ENCODE data around the gene EMID1.

Gene EMID1

DNA sequence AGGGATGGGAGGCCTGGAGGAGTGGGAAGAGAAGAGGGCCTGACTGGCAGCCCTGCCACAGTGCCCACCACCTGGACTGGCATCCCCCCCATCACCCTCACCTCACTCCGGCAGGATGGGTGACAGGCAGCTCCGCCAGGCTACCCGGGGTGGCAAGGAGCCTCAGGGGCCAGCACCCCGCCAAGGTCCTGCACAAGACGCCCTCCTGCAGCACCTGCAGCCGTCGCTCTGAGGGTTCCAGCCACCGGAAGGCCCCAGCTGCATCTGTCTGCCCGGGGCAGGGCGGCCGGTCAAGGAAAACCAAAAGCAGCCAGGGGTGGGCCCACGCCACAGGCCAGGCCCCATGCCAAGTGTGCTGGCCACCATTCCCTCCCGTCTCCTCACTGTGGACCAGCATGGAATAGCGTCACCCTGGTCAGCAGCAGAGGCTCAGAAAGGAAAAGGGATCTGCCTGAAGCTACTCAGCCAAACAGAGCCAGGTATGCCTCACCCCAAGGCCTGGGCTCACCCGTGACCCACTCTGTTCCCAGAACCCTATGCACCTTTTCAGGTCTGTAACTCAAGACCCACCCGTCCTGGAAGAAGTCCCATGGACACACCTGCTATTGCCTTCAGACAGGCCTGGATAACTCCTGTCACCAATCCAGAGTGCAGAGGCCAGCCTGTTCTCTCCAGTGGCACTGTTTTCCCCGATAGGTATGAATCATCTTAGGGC, 55.1 kb downstream of the EMID1 start:
- no peak for DNase-seq (ENCODE audit: low read depth)

DNA sequence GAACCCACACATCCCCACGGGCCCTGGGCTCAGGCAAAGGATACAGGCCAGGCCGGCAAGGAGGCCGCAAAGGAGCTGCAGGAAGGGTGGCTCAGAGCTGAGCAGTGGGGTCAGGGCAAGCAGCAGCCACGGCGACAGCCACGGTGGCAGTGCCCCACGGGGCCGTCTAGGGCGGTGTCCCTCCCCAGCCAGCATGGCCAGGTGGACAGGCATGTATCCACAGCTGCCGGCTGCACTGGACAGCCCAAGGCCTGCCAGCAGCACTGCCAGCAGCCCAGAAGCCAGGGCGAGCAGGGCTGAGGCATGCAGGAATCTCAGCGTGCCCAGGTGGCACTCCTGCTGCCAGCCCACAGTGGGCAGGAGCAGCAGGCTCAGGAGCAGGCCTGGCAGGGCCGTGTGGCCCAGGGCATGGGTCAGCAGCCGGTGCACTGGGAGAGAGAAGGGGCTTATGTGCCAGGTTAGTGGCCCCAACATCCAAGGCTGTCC, 58.1 kb downstream of the EMID1 start:
- no peak for DNase-seq (ENCODE audit: low read depth)

DNA sequence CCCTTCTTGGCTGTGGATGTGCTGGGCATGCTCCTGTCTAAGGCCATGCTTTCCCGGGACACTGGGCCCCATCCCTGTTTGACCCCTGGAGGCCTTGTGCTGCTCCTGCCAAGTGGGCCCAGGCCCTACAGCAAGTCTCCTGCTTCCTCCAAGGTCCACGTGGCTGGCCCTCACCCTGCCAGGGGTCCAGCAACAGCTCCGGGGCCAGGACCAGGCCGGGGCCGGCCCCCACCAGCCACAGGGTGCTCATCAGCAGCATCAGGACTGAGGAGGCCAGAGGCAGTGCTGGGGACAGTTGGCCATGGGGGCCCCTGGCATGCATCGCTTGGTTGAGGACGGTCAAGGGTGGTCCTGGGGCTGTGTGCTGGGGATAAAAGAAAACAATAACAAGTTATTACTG, 59.6 kb downstream of the EMID1 start:
- no peak for DNase-seq (ENCODE audit: low read depth)

DNA sequence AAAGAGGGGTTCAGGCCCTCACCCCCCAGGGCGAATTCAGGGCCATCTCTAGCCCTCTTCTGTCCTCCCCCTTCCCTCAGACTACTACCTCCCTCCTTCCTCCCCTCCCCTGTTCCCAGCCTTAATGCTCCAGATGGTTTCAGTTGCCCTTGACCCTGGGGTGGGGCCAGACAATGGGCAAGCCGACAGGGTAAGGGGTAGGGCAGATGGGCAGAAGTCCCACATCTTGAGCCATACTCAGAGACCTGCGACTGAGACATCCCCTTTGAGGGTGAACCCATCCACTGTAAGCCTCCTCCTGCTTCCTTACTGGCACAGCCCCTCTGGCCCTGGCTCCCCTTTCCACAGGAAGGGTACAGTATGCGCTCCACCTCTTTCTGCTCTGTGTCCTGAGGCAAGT, 60.2 kb downstream of the EMID1 start:
- no peak for DNase-seq (ENCODE audit: low read depth)

DNA sequence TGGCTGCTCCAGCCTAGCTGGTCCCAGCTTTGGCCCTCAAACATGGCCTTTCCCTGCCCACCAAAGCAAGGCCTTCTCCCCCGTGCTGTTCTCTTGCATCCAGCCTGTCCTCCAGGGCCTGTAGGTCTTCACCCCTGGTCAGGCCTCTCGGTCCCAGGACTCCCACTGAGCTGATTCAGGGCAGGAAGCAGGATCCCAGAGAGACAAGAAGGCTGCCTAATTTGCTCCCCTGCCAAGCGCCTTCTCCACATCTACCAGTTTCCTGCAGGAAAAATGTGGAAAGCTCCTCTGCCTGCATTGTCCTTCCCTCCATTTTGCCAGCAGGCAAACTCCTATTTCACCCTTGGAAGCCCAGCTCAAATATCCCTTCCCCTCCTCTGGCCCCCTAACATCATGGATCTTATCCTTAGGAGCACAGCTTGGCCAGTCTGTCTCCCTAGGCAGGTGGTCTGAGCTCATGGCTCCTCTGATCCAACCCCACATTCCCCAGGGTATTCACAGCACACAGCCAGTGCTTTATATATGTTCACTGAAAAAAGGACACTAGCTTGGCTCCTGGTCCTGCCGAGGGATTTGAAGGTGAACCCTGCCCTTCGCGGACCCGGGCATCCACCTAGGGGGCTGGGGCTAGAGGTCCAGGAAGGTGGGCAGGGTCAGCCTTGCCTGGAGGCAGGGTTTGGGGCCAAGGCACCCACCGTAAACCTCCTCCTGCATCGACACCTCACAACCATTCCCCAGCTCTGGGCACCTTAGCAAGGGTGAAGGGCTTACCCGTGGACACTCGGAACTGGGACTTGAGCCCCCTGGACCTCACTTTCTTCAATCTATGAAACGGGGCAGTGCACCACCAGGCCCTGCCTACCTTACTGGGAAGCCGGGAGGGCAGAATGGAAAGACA, 61.1 kb downstream of the EMID1 start:
- no peak for DNase-seq (ENCODE audit: low read depth)

DNA sequence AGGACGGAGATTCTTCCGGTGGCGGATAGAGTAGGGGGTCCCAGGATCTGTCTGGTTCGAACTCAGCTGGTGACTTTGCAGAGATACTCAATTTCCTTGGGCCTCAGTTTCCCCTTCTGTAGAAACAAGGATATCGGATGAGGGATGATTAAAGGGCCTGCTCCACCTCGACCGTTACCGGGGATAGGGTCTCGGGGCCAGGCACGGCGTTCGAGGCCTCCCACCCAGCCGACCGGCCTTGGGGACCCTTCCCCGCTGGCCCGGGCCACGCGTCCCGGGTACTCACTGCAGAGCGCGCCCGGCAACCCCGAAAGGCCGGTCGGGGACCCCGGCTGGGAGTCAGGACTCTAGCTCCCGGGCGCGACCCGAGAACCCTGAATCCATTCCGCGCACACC, 61.8 kb downstream of the EMID1 start:
- no peak for DNase-seq (ENCODE audit: low read depth)

DNA sequence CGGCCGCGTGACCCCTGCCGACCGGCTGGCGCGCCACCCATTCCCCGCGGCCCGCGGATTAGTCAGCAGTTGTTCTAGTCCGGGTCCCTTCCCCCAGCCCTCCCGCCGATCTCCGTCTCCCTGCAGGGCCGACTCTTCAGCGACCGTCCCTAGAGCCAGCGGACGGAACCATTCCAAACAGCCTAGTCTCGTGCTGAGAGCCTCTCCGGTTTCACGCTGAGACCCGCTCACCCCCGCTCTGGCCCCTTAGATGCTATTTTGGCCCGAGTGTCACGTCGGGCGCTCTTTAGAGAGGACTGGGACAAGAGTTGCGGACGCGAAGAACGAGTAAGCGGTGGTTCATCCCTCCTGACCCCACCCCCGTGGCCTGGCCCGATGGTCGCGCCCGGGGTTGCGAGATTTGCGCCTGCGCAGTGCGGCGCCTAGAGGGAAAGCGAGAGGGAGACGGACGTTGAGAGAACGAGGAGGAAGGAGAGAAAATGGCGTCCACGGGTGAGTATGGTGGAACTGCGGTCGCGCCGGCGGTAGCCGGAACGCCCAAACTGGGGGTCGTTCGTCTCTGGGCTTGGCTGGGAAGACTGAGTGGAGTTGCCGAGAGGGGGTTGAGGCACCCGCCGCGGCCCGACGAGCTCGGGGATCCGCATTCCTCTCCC, 62.3 kb downstream of the EMID1 start, which contains the start of the genes EWSR1 and RHBDD3:
Gene EWSR1 (plus strand): TSS at position 411 of the 653 bp plus-strand sequence. CDS start 69 bp downstream, at position 480.
Gene RHBDD3 (minus strand): TSS at position 124 of the 653 bp plus-strand sequence. CDS start 2,355 bp downstream, outside the sequence.
- DNase-seq (ENCODE audit: low read depth): peak; percentile 95

DNA sequence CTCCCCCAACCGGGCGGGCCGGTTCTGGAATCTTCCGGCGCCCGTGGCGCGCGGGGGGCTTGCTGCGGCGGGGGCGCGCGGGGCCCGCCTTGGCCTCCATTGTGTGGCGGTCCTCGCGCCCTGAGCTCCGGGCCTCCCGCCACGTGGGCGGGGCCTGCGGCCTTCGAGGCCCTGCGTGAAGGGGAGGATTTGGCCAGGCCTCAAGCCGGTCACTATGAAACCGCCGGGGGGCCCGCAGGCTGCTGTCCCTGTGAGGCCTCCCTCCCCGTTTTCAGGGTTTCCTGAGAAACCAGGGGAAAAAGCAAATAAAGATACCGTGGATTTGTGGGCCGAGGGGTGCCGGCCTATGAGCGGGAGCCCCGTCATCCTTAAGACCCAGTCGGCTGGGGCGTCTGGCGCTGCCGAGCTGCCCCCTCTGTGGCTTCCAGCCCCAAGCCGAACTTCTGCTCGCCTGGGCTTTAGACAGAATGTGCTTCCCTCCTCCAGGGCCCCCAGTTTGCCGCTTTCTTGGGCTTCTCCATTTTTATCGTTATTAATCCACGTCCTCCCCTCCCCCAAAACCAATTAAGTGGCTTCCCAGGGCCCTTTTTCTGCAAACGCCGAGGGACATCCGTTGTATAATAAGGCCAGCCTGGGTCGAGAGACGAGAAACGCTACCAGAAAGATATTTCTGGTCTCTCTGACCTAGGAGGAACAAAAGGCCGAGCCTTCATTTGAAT, 63.0 kb downstream of the EMID1 start:
- DNase-seq (ENCODE audit: low read depth): peak; percentile 17

DNA sequence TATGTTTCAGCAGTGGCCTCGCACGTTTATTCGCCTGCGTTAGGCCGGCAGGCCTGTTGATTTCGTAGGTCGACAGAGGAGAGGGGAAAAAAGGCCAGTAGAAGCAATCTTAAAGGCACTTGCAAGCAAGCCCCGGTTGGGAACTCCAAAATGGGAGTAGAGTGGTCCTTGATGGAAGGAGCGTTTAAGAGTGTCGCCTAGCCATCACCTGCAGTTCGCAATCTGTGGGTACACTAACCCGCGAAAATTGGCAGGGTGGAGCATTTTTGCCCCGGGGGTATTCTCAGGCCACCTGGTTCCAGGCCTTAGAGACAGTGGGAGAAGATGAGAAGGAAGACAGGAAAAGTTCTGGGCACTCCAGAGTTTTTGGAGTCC, 63.5 kb downstream of the EMID1 start:
- DNase-seq (ENCODE audit: low read depth): no peak

DNA sequence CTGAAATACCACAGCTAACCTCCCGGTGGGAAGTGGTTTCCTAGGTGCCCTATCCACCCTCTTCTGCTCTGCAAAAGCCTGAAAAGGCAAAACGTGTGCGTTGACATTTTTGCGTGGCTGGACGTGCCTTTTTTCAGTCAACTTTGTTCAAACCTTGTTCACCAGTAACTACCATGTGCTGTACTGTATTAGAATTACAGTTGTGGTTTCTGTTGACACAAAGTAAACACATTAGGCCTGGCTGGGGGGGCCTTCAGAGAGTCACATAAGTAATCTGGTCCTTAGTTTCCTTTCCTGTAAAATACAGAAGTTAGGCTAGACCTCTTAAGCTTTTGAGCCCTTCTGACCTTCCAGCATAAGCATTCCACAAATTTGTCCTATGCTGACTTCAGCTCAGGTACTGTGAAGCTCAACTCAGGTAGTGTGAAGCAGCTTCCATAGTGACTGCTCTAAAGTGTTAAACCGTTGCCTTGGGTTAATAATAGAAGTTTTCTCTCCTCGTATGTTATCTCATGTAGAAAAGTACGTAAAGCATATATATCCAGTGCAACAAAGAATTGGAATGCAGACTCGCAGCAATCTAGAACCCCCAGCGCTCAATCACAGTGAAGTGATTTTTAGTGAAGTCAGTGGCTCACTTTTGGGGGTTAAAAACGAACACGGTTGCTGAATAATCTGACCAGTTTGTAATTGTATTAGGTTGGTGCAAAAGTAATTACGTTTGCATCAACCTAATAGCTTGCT, 64.2 kb downstream of the EMID1 start:
- DNase-seq (ENCODE audit: low read depth): no peak

DNA sequence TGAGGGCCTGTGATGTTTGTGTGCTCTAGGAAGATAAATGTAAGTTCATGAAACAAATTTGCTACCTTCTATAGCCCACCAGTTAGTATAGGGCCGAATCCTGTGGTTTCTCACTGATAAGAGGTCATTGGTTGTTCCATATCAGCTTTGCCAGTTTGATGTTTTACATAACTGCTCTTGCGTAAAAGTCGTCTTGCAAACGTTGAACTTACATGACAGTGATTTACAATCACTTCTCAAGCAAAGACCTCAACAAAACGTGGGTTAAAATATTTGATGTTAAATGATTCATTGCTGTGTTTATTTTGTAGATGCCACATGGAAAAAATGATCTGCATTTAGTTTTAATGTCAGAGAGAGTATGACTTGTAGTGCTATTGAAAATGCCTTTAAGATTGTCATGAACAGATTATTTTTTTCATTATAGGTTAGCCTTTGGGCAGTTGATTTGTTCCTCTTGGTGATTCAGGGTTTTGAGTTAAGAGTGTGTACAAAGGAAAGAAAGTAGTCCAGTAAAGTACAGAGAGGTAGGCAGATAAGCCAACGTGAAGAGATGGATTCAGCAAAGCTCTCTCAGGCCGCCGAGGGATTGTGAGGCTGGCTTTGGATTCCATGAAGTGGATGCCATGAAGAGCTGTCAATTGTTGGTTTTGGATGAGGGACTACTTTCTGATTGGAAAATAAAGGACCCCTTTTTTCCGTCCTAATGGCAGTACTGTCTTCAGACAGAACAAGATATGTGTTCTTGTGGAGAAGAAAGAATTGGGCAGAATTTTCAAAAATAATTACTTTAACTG, 65.0 kb downstream of the EMID1 start:
- no peak for DNase-seq (ENCODE audit: low read depth)

DNA sequence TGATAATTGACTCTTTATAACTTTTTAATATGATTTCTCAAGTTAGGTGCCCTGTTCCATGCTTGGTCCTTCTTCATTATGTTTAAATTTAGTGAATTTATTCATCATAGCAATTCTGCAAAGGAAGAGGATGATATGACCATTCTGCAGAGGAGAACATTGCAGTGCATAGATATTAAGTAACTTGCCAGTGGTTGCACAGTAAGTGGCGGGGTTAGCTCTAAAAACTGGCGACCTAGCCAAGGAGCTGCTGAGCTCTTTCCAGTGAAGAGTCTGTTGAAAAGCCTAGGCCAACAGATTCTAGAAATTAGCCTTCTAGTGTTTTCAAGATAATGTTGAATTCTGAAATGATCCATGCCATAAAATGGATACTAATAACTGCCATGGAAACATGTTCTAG, 66.9 kb downstream of the EMID1 start:
- no peak for DNase-seq (ENCODE audit: low read depth)

DNA sequence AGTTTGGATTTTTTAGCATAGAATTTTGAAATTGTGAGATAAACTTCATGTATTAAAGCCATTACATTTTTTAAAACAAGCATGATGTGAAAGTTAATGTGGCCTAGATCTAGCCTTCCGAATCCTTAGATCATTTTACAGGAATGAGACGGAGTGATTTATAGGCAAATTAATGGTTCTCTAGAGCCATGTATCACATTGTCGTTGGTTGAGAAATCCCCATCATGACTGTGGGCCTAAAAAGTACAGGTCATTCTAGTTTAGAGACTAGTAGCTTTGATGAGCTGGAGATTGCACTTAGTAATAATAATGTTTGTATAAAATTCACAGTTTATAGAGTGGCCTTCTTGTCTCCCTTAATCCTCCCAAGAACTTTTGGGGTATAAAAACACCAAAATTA, 69.5 kb downstream of the EMID1 start:
- DNase-seq (ENCODE audit: low read depth): no peak

DNA sequence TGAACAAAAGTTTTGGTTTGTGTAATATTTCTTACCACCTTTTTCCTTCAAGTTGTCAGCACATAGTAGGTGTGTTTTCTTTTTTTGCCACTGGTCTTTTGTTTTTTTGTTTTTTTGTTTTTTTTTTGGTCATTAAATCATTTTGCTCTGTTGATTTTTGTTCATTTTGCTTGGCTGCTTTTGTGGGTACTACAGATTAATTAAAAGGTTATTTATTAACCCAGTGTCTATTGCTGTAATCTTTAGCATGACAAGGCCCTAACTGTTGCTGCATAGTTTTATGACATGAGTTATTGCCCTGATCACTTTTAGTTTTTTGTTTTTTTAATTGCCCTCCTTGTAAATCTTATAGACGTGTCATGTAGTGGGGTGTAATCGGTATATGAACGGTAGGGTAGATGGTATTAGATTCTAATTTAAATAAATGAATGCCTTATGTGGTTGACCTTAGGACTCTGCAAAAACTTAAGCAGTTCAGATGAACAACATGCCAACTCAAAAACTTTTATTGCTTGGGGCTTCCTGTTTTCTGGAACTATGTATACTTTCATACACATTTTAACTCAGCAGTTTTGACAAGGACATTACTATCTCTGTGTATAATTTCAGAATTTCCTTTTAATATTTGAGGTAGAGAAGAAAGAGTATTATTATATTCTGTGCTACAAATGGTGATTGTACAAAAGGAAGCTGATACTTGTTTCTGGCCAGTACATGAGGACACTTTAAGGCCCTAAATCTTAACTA, 70.3 kb downstream of the EMID1 start:
- DNase-seq (ENCODE audit: low read depth): no peak

DNA sequence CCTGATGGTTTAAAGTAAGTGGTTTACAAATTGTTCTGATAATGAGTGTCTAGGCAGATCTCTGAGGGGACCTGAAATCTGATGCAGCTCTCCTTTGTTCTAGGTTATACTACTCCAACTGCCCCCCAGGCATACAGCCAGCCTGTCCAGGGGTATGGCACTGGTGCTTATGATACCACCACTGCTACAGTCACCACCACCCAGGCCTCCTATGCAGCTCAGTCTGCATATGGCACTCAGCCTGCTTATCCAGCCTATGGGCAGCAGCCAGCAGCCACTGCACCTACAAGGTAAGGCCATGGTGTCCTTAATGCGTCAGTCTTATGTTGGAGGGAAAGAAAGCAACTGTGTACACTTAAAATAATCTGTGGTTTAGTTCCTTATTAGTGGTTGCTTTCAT, 72.2 kb downstream of the EMID1 start:
- DNase-seq (ENCODE audit: low read depth): no peak

DNA sequence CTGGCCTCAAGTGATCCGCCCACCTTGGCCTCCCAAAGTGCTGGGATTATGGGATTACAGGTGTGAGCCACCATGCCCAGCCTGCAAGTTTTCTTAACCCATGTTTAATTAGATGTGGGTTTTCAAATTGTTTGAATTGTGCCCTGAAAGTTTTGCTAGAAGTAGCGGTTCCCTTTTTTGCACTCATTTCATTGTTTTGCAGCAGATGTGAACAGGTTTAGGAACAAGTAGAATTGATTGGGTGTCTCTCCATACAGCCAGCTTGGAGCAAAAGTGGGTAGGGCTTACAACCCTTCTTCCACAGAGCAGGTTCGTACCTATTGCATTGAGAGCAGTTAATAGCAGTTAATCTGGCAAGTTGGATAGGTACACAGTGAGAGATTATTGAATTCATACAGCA, 78.5 kb downstream of the EMID1 start:
- no peak for DNase-seq (ENCODE audit: low read depth)

DNA sequence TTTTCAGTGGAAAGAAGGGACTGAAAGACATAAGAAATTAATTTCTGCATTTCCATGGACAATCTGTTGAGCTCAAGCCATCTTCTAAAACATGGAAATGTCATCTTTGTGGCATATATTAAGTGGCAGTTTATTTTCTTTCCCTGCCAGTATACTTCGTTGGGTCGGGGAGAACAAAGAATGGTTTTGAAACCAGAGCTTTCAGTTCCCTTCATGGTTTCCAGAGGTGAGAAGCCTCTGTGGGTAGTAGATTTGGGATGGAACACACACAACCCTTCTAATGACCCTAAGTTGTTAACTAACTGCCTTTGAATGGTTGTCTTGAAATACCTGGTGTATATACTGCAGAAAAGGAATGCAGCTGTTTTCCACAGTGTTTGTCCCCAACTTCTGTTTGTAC, 83.1 kb downstream of the EMID1 start:
- DNase-seq (ENCODE audit: low read depth): no peak

DNA sequence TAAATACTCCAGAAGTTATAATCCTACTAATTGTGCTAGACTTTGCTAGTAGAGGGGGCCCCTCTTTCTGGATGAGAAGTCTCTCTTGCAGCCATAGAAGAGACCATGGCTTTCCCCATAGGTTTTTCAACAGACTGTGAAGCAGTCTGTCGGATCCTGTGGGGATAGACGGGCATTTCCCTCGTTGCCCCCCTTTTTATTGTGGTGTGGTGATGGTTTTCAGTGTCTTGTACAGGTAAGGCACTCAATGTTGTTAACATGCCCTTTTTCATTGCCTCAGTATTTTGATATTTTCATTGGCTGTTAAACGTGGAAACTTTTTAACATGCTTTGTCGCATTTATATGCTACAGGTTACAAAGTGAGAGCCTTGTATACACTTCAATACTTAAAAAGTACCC, 84.4 kb downstream of the EMID1 start:
- no peak for DNase-seq (ENCODE audit: low read depth)

DNA sequence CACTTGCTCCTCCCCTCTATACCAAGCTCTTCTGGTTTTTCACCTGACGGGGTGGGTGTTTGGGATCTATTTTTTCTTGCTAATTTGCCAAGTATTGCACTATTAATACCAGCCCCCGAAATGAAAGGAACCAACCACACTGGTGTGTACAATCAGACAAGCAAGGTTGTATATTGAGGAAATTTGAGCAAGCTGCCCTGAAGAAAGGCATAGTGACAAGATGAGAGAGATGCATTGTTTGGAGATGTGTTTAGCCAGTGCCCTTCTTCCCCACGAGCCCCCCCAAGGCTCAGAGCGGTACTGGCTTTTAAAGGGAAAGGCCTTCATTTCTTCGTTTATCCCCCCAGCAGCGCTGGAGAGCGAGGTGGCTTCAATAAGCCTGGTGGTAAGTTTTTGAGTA, 85.5 kb downstream of the EMID1 start:
- DNase-seq (ENCODE audit: low read depth): no peak

DNA sequence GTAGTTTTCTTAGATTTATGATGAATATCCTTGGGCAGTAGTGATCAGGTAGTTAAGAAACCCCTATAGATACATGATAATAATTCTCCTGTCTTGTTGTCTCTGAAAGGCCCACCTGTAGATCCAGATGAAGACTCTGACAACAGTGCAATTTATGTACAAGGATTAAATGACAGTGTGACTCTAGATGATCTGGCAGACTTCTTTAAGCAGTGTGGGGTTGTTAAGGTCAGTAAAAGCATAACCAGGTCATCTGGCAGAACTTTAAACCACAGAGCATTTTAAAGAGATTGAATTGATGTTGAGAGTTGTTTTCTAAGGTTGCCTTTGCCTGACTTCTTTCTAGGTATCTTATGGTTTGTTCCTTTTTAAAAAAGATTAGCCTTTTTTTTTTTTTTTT, 86.7 kb downstream of the EMID1 start:
- DNase-seq (ENCODE audit: low read depth): no peak
